IMR-90 (cell line): Measurements from ENCODE around the gene CTDP1.

Source experiments
- CEBPB ChIP-seq: IDR thresholded peaks from 2 replicates; pipeline ENCODE4 v1.6.1; 2012; ENCODE audit warnings: low read depth, low read length, improper control_type of control experiment
- CTCF ChIP-seq: conservative IDR thresholded peaks from 2 replicates; pipeline ENCODE4 v1.5.1; 2012; ENCODE audit warnings: mild to moderate bottlenecking, low read depth, low read length, improper control_type of control experiment
- FOS ChIP-seq: fragments of 150-350 bp; IDR thresholded peaks from 2 replicates; pipeline ENCODE4 v1.6.1; 2016; ENCODE audit warnings: low read depth, low read length
- MAZ ChIP-seq: IDR thresholded peaks from 2 replicates; pipeline ENCODE4 v1.6.1; 2012; ENCODE audit warnings: low read depth, mild to moderate bottlenecking, low read length, improper control_type of control experiment, moderate library complexity, borderline replicate concordance
- MXI1 ChIP-seq: IDR thresholded peaks from 2 replicates; pipeline ENCODE4 v1.6.1; 2012; ENCODE audit warnings: low read depth, mild to moderate bottlenecking, low read length, moderate library complexity, borderline replicate concordance
- POLR2A ChIP-seq: IDR thresholded peaks from 2 replicates; pipeline ENCODE4 v1.6.1; 2012; ENCODE audit warnings: mild to moderate bottlenecking, low read depth, low read length
- RAD21 ChIP-seq: IDR thresholded peaks from 2 replicates; pipeline ENCODE4 v1.6.1; 2012; ENCODE audit warnings: low read length, improper control_type of control experiment
- SMC3 ChIP-seq: fragments of 150-350 bp; IDR thresholded peaks from 2 replicates; pipeline ENCODE4 v1.6.1; 2016; ENCODE audit warnings: low read depth, mild to moderate bottlenecking, antibody characterized with exemption, low read length, moderate library complexity
- USF2 ChIP-seq: fragments of 150-350 bp; IDR thresholded peaks from 2 replicates; pipeline ENCODE4 v1.6.1; 2017; ENCODE audit warnings: mild to moderate bottlenecking, antibody characterized with exemption, low read length, low read depth

GRCh38 chr18:79650959-79651358 lies 28.6 kb upstream of the CTDP1 start:
- TF ChIP-seq MAZ (no peak), CTCF (no peak), RAD21 (no peak), POLR2A (no peak), USF2 (no peak), CEBPB (no peak), SMC3 (no peak), MXI1 (no peak), FOS (no peak)
